Activated CD4-positive, alpha-beta T cell treated with anti-CD3 and anti-CD28 coated beads, Interleukin-2, amount 50 U/mL, for 1 hour (primary cell): ENCODE measurements around the gene ZSWIM5.
"Not testable (repeated sequence)": the region's sequence is repeated elsewhere in the genome, so short reads cannot be mapped to it uniquely, and the experiment has no call there.

Source experiments
- DNase-seq: peaks from one replicate; pipeline ENCODE4 v3.0.0-alpha.2; 2020

The ZSWIM5 gene

DNA sequence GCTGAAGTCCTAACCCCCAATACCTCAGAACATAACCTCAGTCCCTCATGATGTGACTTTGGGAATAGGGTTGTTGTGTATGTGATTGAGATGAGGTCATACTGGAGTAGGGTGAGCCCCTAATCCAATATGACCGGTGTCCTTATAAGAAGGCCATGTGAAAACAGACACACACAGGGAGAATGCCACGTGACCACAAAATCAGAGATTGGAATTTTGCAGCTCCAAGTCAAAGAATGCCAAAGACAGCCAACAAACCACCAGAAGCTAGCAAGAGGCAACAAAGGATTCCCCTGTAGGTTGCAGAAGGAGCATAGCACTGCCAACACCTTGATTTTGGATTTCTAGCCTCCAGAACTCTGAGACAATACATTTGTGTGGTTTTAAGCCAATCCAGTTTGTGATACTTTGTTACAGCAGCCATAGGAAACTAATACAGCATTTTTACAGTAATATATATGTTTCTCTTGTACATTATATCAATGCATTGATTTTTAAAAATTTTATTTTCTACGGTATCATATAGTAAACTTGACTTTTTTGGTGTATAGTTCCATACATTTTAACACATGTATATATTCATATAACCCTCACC is 5.4 kb downstream of the ZSWIM5 start:
- DNase-seq: no peak

DNA sequence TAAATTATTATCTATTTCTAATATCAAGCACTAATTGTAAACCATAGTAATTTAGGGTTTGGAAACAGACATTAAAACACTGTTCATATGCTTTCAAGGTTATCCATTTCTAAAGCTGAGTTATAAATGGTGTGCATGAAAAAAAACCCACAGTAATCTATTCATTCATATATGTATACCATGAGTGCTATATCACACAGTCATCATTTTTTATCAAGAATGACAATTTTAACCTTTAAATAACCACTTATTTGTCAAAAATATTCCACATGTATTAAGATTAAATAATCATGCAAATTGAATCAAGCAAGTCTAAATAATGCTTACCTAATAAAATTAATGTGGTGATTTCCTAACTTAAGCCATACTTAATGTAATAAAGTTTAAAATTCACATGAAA is 6.0 kb downstream of the ZSWIM5 start:
- no peak for DNase-seq

DNA sequence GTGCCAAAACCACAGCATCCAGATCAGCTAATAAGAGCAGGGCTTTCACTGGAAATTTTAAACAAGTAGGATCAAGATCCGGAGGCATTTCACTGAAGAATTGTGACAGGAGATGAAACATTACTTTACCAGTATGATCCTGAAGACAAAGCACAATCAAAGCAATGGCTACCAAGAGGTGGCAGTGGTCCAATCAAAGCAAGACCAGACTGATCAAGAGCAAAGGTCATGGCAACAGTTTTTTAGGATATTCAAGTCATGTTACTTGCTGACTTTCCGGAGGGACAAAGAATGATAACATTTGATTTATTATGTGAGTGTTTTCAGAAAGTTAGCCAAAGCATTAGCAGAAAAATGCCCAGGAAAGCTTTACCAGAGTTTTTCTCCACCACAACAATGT is 8.2 kb downstream of the ZSWIM5 start:
- DNase-seq: no peak

DNA sequence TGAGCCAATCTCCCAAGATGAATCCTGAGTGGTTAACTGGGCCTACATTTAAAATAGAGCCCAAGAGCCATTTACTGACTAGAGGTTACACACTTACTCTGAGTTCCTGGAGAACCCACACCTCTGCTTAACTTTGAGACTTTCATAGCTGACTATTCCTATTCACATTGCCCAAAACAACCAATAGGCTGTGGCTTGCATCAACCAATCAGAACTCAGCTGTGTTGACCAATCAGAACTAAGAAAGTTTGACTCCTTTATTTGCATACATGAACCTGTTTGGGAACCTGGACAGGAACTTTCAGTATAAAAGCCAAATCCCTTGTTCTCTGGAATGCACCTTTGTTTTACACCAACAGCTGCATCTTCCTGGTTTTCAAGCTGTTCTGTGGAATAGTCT is 9.5 kb downstream of the ZSWIM5 start:
- DNase-seq: no peak

DNA sequence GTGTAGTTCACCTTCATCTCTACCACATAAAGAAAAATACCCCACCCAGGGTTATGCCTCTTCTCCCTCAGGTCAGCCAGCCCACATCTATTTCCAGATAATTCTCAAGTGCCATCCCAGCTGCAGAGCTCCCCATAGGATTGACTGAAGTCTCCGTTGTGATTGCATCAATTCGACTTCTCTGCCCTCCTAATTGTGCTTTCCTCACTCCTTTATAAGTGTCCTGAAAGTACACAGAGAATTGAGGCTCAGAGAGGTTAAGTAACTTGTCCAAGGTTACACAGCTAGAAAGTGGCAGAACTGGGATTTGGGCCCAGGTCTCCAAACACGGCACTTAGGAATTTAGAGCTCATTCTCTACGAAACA is 15.0 kb downstream of the ZSWIM5 start:
- DNase-seq: no peak

DNA sequence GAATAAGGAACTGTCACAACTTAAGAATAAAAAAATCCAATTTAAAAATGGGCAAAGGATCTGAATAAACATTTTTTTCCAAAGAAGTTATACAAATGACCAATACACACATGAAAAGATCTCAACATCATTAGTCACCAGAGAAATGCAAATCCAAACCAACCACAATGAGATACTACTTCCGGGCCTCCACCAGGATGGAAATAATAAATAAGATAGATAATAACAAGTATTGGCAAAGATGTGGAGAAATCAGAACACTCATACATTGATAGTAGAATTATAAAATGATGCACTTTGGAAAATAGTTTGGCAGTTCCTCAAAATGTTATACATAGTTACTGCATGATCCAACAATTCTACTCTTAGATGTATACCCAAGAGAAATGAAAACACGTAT is 18.7 kb downstream of the ZSWIM5 start:
- DNase-seq: no peak

DNA sequence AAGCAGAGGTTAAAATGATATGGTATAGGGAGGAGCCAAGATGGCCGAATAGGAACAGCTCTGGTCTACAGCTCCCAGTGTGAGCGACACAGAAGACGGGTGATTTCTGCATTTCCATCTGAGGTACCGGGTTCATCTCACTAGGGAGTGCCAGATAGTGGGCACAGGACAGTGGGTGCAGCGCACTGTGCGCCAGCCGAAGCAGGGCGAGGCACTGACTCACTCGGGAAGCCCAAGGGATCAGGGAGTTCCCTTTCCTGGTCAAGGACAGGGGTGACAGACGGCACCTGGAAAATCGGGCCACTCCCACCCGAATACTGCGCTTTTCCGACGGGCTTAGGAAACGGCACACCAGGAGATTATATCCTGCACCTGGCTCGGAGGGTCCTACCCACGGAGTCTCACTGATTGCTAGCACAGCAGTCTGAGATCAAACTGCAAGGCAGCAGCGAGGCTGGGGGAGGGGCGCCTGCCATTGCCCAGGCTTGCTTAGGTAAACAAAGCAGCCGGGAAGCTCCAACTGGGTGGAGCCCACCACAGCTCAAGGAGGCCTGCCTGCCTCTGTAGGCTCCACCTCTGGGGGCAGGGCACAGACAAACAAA is 26.4 kb downstream of the ZSWIM5 start:
- DNase-seq: not testable (repeated sequence)

DNA sequence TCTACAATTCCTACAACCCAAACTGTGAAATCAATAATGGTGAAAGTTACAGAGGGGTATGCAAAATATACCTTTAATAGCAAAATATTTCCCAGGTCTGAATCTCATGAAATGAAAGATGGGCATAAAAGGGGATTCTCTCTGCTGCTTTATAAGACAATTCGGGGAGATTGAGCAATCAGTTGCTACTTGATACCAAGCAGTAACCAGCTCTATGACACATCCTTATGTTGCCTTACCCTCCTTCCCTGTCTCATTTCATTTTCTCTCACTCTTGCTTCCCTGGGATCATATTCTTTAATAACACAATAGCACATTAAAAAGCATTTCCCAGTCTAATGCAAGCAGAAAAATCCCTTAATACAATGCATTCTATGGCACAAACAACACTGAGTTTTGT is 29.0 kb downstream of the ZSWIM5 start:
- no peak for DNase-seq

DNA sequence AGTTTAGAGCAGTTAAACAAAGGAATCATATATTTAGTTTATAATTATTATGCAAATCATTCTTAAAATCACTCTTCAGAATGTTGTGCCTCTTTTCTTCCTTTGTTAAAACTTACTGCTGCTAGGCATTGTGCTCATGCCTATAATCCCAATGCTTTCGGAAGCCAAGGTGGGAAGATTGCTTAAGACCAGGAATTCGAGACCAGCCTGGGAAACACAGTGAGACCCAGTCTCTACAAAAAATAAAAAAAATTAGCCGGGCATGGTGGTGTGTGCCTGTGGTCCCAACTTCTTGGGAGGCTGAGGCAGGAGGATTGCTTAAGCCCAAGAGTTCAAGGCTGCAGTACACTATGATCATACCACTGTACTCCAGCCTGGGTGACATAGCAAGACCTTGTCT is 33.6 kb downstream of the ZSWIM5 start:
- no peak for DNase-seq

DNA sequence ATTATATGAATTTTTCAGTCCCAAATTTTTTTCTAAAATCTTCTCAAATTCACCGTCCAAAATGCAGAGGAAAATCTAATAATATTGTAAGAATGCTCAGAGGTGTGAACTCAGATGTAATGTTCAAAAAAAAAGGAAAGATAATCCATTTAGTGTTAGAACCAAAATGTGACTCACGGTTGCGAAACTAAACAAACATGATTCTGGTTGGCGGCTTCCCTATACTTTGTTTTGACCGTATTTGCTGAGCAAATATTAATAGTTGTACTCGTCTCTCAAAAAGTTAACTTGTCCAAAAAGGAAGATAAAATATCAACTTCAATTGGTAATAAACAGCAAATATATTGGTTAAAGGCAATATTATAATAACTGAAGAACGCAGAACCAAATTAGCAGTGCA is 34.4 kb downstream of the ZSWIM5 start:
- no peak for DNase-seq

DNA sequence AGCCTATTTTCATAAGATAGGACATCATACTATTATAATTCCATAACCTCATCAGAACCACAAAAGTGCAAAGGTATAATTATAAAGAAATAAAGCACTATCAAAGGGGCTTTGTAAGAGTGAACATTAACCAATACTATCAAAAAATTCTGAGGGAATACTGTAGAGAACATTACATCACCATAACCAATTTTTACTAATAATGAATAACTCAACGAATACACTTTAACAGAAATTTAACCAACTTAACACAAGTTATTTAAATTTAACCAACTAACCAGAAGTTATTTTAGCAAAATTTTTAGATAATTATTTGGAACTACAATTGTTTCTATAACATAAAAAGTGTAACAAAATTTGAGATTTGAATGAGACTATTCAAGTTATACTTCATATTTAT is 34.8 kb downstream of the ZSWIM5 start:
- DNase-seq: no peak

DNA sequence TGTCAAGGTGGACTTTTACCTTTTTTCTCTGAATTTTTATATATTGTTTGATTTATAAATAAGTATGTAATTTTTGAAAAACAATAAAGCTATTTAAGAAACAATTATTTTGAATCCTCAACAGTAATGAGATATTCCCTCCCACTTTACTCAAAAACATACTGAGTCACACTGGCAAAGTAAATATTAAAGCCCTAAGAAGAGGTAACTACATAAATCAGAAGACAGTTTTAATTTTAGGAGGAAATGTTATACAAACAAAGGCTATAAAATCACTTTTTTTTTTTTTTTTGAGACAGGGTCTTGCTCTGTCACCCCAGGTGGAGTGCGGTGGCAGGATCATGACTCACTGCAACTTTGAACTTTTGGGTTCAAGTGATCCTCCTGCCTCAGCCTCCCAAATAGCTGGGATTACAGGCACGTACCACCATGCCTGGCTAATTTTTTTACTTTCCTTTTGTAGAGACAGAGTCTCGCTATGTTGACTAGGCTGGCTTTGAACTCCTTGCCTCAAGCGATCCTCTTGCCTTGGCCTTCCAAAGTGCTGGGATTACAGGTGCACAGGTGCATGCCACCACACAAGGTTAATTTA is 36.2 kb downstream of the ZSWIM5 start:
- no peak for DNase-seq

DNA sequence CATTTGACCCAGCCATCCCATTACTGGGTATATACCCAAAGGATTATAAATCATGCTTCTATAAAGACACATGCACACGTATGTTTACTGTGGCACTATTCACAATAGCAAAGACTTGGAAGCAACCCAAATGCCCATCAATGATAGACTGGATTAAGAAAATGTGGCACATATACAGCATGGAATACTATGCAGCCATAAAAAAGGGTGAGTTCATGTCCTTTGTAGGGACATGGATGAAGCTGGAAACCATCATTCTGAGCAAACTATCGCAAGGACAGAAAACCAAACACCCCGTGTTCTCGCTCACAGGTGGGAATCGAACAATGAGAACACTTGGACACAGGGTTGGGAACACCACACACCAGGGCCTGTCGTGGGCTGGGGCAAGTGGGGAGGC is 38.5 kb downstream of the ZSWIM5 start:
- DNase-seq: not testable (repeated sequence)

DNA sequence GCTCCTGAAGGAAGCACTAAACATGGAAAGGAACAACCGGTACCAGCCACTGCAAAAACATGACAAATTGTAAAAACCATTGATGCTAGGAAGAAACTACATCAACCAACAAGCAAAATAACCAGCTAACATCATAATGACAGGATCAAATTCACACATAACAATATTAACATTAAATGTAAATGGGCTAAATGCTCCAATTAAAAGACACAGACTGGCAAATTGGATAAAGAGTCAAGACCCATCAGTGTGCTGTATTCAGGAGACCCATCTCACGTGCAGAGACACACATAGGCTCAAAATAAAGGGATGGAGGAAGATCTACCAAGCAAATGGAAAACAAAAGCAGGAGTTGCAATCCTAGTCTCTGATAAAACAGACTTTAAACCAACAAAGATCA is 42.1 kb downstream of the ZSWIM5 start:
- not testable (repeated sequence) for DNase-seq

DNA sequence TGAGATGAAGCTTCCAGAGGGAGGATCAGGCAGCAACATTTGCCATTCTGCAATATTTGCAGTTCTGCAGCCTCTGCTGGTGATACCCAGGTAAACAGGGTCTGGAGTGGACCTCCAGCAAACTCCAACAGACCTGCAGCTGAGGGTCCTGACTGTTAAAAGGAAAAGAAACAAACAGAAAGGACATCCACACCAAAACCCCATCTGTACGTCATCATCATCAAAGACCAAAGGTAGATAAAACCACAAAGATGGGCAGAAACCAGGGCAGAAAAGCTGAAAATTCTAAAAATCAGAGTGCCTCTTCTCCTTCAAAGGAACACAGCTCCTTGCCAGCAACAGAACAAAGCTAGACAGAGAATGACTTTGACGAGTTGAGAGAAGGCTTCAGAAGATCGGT is 43.3 kb downstream of the ZSWIM5 start:
- DNase-seq: not testable (repeated sequence)

DNA sequence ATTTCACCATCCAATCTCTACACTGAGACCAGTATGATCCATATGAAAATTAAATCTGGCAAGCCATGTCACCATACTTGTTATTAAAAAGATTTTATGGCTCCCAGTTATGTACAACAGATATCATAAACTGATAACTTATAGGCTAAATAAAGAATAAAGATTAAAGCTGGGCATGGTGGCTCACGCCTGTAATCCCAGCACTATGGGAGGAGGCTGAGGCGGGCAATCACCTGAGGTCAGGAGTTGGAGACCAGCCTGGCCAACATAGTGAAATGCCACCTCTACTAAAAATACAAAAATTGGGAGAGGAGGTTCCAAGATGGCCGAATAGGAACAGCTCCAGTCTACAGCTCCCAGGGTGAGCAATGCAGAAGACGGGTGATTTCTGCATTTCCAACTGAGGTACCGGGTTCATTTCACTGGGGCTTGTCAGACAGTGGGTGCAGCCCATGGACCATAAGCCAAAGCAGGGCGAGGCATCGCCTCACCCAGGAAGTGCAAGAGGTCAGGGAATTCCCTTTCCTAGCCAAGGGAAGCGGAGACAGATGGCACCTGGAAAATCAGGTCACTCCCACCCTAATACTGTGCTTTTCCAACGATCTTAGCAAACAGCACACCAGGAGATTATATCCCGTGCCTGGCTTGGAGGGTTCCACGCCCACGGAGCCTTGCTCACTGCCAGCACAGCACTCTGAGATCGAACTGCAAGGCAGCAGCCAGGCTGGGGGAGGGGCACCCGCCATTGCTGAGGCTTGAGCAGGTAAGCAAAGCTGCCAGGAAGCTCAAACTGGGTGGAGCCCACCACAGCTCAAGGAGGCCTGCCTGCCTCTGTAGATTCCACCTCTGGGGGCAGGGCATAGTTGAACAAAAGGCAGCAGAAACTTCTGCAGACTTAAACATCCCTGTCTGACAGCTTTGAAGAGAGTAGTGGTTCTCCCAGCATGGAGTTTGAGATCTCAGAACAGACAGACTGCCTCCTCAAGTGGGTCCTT is 44.1 kb downstream of the ZSWIM5 start:
- DNase-seq: peak; percentile 39

DNA sequence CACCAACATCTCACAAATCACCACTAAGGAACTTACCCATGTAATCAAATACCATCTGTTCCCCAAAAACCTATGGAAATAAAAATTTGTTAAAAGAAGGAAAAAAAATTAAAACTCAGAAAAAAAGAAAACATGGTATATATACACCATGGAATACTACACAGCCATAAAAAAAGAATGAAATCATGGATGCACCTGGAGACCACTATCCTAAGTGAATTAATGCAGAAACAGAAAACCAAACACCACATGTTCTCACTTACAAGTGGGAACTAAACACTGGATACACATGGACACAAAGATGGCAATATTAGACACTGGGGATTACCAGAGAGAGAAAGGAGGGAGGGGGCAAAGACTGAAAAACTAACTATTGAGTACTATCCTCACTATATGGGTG is 50.4 kb downstream of the ZSWIM5 start:
- no peak for DNase-seq

DNA sequence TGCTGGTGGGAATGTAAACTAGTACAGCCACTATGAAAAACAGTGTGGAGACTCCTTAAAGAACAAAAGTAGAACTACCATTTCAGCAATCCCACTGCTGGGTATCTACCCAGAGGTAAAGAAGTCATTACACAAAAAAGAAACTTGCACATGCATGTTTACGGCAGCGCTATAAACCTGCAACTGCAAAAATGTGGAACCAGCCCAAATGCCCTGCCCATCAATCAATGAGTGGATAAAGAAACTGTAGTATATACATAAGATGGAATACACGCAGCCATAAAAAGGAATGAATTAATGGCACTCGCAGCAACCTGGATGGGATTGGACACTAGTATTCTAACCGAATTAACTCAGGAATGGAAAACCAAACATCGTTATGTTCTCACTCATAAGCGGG is 51.0 kb downstream of the ZSWIM5 start:
- no peak for DNase-seq

DNA sequence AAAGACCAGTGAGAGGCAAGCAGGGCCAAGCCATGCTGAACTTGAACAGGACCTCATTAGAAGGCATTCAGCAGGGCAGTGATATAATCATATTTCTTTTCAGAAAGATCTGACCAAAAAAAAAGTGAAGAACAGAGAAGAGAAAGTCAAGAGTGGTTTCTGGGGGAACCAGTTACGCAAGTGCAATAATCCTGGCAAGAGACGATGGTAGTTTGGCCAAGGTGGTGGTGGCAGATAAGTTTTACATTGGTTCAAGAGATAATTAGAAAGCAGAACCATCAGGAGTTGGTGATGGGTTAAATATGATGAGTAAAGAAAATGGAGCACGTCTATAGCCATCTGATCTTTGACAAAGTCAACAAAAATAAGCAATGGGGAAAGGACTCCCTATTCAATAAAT is 54.3 kb downstream of the ZSWIM5 start:
- DNase-seq: no peak

DNA sequence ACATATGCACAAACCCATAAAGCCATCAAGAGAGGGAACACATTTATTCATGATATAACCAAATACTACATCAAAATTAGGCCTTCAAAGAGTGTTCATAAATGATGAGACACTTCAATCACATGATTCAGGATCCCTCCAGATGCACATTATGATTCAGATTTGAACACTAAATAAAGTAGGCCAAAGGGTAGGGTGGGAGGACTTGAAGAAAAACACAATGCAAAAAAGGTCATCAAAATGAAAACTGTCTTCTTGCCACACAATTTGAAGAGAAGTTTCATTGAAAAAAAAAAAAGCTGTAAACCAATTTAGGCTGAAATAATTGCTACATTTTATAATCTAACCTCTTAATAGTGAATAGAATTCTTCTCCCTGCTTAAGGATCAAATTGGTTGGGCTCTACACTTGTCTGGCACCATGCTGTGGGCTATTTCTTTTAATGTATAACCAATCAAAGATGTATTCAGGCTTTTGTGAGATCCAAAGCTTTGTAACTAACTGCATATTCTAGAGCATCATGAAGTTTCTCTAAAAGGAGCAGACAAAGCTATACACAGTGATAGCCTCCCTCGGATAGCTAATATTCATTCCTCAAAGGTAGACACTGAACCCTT is 58.1 kb downstream of the ZSWIM5 start:
- no peak for DNase-seq

DNA sequence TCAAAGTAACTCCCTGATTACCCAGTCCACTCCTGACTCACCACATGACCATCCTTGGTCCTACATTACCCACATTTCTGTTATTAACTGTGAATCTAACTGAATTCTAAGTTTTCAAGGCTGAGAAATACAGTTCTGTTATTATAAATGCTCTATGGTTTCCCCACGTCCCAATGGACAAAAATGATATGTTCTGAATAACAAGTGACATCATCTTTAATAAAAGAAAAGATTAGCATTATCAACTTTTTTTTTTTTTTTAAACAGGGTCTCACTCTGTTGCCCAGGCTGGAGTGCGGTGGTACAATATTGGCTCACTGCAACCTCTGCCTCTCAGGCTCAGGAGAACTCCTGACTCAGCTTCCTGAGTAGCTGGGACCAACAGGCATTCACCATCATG is 59.6 kb downstream of the ZSWIM5 start:
- no peak for DNase-seq

DNA sequence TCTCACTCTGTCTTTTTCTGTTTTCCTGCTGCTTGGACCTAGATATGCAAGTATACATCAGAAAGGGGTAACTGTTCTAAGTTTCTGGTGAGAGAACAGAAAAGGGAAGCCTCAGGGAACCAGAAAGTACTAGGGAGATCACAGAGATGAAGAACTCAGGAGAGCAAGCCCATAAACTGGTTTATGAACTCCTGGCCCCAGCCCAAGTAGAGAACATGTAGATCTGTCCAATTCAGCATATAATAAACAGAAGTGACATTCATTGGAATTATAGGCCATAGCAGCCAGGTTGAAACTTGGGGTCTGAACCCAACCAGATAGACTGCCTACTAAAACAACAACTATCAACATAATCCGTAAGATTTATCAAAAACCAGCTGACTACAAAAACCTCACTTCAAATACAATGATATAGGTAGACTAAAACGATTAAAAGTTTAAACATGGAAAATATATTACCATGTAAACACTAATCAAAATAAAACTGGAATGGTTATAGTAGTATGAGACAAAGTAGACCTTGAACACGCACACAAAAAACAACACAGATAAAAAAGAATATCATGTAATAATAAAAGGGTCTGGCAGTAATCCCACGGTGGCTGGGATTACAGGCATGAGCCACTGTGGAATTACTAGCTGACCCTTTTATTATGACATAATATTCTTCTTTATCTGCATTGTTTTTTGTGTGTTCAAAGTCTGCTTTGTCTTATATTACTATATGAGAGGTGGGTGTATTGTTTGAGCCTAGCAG is 65.0 kb downstream of the ZSWIM5 start:
- DNase-seq: no peak

DNA sequence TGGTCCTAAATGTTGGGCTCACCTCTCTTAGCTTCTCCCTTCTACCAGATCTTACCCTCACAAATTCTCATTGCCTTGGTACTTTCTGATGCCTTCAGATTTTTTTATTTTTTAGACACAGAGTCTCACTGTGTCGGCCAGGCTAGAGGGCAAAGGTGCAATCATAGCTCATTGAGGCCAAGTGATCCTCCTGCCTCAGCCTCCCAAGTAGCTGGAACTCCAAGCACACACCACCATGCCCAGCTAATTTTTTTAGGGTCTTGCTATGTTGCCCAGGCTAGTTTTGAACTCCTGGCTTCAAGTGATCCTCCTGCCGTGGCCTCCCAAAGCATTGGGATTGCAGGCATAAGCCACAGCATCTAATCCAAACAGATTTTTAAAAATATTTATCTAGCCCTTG is 69.4 kb downstream of the ZSWIM5 start:
- DNase-seq: no peak
